ENCODE measurements around the gene CPNE8.

The CPNE8 gene

DNA sequence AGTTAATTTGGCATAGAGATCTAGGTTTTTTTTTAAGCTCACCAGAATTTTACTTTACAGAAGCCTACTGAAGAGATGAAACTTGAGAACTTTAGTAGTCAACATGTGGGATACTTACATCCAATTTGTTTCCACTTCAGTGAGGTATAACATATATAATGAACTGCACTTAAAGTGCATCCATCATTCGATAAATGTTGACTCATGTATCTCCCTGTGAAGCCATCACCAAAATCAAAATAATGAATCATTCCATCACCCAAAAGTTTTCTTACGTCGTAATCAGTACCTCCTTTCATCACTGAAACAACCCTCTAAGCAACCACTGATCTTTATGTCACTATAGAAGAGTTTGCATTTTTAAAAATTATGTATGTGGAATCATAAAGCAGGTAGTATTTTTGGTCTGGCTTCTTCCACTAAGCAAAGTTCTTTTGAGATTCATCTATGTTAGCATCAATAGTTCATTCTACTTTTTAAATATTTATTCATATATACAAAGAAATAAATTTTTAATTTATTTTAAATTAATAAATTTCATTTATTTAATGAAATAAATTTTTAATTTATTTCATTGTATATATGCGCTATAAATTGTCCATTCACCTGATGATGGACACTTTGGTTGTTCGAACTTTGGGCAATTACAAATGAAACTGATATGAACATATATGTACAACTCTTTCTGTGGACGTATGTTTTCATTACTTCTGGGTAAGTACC, 2.0 kb upstream of the CPNE8 start:
- Histone ChIP-seq H3K27me3 (ENCODE audit: insufficient read depth, poor library complexity, severe bottlenecking) (peaks cover 18% of the 10 kb centered on the region), H3K27ac (replicated peaks) (no peak overlapping the region), H3K4me3 (replicated peaks; ENCODE audit: insufficient read depth, low read length) (peak overlapping the region; percentile 49)
- TF ChIP-seq SPI1 (IDR thresholded peaks at IDR 0.05; ENCODE audit: borderline replicate concordance, low read depth) (no peak), GABPA (IDR thresholded peaks at IDR 0.05; ENCODE audit: low read depth) (no peak), POLR2AphosphoS5 (IDR thresholded peaks at IDR 0.05; ENCODE audit: low read depth) (no peak)
- TF ChIP-seq, protein P1, sequence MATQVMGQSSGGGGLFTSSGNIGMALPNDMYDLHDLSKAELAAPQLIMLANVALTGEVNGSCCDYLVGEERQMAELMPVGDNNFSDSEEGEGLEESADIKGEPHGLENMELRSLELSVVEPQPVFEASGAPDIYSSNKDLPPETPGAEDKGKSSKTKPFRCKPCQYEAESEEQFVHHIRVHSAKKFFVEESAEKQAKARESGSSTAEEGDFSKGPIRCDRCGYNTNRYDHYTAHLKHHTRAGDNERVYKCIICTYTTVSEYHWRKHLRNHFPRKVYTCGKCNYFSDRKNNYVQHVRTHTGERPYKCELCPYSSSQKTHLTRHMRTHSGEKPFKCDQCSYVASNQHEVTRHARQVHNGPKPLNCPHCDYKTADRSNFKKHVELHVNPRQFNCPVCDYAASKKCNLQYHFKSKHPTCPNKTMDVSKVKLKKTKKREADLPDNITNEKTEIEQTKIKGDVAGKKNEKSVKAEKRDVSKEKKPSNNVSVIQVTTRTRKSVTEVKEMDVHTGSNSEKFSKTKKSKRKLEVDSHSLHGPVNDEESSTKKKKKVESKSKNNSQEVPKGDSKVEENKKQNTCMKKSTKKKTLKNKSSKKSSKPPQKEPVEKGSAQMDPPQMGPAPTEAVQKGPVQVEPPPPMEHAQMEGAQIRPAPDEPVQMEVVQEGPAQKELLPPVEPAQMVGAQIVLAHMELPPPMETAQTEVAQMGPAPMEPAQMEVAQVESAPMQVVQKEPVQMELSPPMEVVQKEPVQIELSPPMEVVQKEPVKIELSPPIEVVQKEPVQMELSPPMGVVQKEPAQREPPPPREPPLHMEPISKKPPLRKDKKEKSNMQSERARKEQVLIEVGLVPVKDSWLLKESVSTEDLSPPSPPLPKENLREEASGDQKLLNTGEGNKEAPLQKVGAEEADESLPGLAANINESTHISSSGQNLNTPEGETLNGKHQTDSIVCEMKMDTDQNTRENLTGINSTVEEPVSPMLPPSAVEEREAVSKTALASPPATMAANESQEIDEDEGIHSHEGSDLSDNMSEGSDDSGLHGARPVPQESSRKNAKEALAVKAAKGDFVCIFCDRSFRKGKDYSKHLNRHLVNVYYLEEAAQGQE (IDR thresholded peaks at IDR 0.05; ENCODE audit: insufficient replicate concordance, low read depth) = no peak
- TF ChIP-seq, protein P2, sequence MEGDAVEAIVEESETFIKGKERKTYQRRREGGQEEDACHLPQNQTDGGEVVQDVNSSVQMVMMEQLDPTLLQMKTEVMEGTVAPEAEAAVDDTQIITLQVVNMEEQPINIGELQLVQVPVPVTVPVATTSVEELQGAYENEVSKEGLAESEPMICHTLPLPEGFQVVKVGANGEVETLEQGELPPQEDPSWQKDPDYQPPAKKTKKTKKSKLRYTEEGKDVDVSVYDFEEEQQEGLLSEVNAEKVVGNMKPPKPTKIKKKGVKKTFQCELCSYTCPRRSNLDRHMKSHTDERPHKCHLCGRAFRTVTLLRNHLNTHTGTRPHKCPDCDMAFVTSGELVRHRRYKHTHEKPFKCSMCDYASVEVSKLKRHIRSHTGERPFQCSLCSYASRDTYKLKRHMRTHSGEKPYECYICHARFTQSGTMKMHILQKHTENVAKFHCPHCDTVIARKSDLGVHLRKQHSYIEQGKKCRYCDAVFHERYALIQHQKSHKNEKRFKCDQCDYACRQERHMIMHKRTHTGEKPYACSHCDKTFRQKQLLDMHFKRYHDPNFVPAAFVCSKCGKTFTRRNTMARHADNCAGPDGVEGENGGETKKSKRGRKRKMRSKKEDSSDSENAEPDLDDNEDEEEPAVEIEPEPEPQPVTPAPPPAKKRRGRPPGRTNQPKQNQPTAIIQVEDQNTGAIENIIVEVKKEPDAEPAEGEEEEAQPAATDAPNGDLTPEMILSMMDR (IDR thresholded peaks at IDR 0.05; ENCODE audit: insufficient read depth, low read length) = no peak
- no peak for DNase-seq (ENCODE audit: low read depth in 1 of 2, low spot score in 1 of 2)

DNA sequence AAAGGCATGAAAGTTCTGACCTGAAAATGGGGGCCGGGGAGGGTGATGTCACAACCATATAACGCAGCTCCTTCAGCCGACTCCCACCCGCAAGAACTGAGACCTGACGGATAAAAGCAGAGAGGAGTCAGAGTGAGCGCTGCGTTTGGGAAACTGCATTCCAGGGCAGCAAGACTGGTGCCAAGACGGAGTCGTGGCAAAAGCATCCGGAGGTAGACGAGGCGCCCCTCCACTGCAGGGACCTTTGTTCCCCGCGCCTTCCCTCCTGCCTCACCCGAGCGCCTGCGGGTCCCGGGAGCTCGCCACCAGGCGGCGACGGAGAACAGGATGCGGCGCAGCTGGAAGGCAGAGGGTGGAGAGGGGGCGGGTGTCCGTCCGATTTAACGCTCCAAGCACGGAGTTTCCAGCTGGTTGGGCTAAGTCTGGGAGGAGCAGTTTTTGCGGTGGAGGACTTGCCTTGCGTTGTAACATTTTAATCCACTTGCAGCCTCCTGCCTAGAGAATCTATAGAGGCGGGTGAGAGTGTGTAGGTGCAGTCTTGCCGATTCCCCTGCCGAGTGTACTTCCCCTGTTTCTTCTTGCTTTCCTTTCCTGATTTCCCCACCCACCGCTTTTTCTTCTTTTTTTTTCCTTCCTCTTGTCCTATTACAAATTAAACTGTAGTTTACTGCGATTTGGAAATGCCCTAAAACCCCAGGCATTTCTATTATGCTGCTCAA, 1.2 kb upstream of the CPNE8 start:
- H3K27ac ChIP-seq (replicated peaks) = no peak overlapping the region
- H3K27me3 ChIP-seq (ENCODE audit: insufficient read depth, poor library complexity, severe bottlenecking) = peaks cover 18% of the 10 kb centered on the region
- peak overlapping the region; percentile 49 for H3K4me3 ChIP-seq (replicated peaks; ENCODE audit: insufficient read depth, low read length)
- DNase-seq (ENCODE audit: low read depth in 1 of 2, low spot score in 1 of 2) = peak; percentile 62 to 64
- TF ChIP-seq, protein P1 (IDR thresholded peaks at IDR 0.05; ENCODE audit: insufficient replicate concordance, low read depth) = no peak
- TF ChIP-seq, protein P2 (IDR thresholded peaks at IDR 0.05; ENCODE audit: insufficient read depth, low read length) = peak; percentile 38

DNA sequence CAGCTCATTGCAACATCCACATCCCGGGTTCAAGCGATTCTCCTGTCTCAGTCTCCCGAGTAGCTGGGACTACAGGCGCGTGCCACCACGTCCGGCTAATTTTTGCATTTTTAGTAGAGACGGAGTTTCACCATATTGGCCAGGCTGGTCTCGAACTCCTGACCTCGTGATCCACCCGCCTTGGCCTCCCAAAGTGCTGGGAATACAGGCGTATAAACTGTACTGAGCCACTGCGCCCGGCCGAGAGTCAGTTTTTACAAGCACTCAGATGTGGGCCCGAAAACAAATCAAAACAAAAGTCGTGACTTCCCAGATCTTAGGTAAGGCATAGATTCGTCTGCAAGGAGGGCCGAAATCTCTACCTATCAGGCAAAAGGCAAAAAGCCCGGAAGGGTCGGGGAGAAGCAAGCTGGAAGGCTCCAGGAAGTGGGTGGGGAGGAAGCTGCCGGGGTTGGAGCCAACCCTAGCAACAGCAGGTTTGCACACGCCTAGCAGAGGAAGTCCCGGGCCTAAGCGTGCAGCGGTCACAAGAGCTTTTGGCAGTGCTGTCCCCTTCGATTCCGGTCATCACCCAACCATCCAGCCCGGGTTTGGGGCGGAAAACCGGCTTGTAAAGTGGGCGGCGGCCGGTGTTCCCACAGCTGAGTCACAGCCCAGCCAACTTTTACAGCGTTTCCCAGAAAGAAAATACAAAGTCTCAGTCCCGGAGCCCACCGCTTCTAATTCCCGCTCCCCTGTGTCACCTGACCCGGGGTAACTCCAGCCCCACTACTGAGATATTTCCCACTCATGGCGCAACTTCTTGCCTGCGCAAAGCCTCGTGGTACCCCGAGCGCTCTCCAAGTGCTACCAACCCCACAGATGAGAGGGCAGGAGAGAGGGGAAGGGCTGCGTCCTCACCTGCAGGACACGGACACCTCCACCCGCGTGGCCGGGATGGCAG, 583 bp downstream of the CPNE8 start:
- peak; percentile 17 to 32 for DNase-seq (ENCODE audit: low read depth in 1 of 2, low spot score in 1 of 2)
- Histone ChIP-seq H3K27me3 (ENCODE audit: insufficient read depth, poor library complexity, severe bottlenecking) (peaks cover 18% of the 10 kb centered on the region), H3K27ac (replicated peaks) (no peak overlapping the region), H3K4me3 (replicated peaks; ENCODE audit: insufficient read depth, low read length) (peak overlapping the region; percentile 20)
- TF ChIP-seq, protein P1 (IDR thresholded peaks at IDR 0.05; ENCODE audit: insufficient replicate concordance, low read depth) = peak; percentile 49
- TF ChIP-seq SPI1 (IDR thresholded peaks at IDR 0.05; ENCODE audit: borderline replicate concordance, low read depth) (peak; percentile 20; the same call in 1 of the 2 replicates), GABPA (IDR thresholded peaks at IDR 0.05; ENCODE audit: low read depth) (no peak)
- TF ChIP-seq, protein P2 (IDR thresholded peaks at IDR 0.05; ENCODE audit: insufficient read depth, low read length) = no peak

All from HL-60 (cell line).